GM13977 (cell line): ENCODE measurements around the gene CPVL.

Source experiments
- DNase-seq: peaks from one replicate; pipeline ENCODE4 v3.0.0; 2012; ENCODE audit warnings: low spot score
- in situ Hi-C: fragments of 300-500 bp; cut with MboI; formaldehyde crosslinking; loops from one replicate; pipeline ENCODE4 v1.12.0; 2022; ENCODE audit warnings: low sequenced_read_pairs, low pct_unique_long_range_greater_than_20kb, mixed read lengths, inconsistent platforms; ENCODE audit not compliant: unreplicated experiment
- TF ChIP-seq, protein P1 (sequence below): IDR thresholded peaks from 2 replicates; pipeline ENCODE4 v1.5.1; 2012; ENCODE audit warnings: mild to moderate bottlenecking, control low read depth; ENCODE audit not compliant: insufficient read depth; ENCODE audit errors: extremely low read depth, missing control alignments

Gene CPVL

GRCh38 chr7:29039821-29040578 is 106.3 kb downstream of the CPVL start:
- TF ChIP-seq, protein P1, sequence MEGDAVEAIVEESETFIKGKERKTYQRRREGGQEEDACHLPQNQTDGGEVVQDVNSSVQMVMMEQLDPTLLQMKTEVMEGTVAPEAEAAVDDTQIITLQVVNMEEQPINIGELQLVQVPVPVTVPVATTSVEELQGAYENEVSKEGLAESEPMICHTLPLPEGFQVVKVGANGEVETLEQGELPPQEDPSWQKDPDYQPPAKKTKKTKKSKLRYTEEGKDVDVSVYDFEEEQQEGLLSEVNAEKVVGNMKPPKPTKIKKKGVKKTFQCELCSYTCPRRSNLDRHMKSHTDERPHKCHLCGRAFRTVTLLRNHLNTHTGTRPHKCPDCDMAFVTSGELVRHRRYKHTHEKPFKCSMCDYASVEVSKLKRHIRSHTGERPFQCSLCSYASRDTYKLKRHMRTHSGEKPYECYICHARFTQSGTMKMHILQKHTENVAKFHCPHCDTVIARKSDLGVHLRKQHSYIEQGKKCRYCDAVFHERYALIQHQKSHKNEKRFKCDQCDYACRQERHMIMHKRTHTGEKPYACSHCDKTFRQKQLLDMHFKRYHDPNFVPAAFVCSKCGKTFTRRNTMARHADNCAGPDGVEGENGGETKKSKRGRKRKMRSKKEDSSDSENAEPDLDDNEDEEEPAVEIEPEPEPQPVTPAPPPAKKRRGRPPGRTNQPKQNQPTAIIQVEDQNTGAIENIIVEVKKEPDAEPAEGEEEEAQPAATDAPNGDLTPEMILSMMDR: no peak
- no peak for DNase-seq
- in situ Hi-C loops: no loop called here

DNA sequence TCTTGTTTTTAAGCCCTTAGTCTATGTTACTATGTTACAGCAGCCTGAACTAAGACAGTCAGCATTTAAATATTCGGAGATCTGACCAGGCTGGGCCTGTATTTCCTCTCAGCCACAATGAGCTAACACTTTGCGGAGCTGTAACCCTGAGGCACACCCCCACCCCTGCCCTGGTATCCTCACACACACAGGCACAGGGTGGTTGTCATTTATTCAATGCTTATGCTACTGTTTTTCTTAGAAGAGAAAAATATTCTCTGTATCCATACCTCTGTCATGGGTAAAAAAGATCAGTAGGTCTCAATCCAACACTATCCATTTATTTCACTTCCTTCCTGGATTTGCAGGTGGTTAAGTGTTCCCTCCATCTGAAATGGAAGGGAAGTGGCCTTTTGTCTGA is 107.9 kb downstream of the CPVL start:
- no peak for DNase-seq
- TF ChIP-seq, protein P1: no peak
- in situ Hi-C loops: no loop called here

GRCh38 chr7:29035044-29035740 is 111.1 kb downstream of the CPVL start:
- no peak for DNase-seq
- TF ChIP-seq, protein P1: no peak
- in situ Hi-C loops: no loop called here

- in situ Hi-C loops: no loop called here
- TF ChIP-seq, protein P1: no peak
- DNase-seq: no peak
Measured at GRCh38 chr7:29033584-29033983, 112.8 kb downstream of the CPVL start.

DNA sequence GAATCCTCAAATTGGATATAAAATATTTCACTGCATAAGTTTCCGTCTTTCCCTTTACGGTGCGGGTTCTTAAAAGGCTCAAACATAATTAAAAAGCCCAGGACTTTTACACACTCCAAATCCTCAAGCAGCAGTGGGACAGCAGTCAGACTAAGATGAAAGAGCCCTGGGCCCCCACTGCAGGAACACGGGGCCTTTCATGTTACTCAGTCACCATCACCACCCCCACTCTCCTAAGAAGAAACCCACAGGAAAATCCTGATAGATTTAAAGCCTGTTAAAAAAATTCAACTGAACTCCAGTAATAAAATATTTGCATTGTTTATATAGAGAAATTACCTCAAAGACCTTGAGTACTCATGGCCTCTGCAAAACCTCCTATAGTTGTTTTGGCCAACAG is 114.2 kb downstream of the CPVL start:
- in situ Hi-C loops: no loop called here
- TF ChIP-seq, protein P1: no peak
- no peak for DNase-seq

DNA sequence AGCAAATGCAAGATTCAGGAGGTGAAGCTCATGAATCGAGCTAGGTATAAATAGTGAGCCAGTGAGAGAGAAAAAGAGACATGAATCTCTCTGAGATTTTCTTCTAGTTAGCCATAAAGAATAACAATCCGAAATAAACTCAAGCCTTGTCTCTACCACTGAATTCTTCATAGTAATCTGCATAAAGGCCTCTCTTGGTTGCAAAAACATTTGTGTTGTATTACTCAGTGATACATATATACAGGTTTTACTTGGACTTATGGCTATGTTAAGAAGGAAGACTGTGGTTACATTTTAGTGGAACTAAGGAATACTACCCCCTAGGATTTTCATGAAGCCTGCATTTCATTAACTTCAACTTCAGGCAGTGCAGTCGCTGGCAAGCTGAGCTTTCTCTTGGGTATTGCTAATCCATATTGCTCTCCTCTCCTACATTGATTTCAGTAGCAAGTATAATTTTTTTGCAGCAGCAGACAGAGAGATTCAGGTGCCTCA is 115.5 kb downstream of the CPVL start:
- TF ChIP-seq, protein P1: no peak
- in situ Hi-C loops: no loop called here
- DNase-seq: no peak
